ENCODE results near the gene KRT81. TPM values are rescaled to one million over a fixed set of nuclear protein-coding genes. Genes with fewer than 3 reads are reported as not detected.
A peak's percentile ranks its signal among the peaks of the same experiment; 100 is the strongest.

KRT81 gene
- total RNA-seq, 1 experiment from 2014 or later: 0.90 TPM

- CTCF ChIA-PET: no interaction called here
- H3K27me3 ChIP-seq (ENCODE audit: control insufficient read depth, insufficient read depth, low read length): no peaks in the 10 kb centered on the region
- DNase-seq (ENCODE audit: low read depth, low spot score): no peak
These were observed 39.7 kb upstream of the KRT81 start for GRCh38 chr12:52331039-52331438.

GRCh38 chr12:52327830-52328500 lies 36.6 kb upstream of the KRT81 start:
- intact Hi-C loops (cut with micrococcal nuclease; ENCODE audit: unreplicated experiment) (loop anchor here (2.0 kb wide), 1 partner anchor 171 kb away; no protein-coding TSS in a partner anchor), in situ Hi-C loops (cut with HindIII; ENCODE audit: low pct_unique_long_range_greater_than_20kb, low sequenced_read_pairs) (loop anchor here (5.0 kb wide), 1 partner anchor 46 kb away; no protein-coding TSS in a partner anchor)
- Histone ChIP-seq H3K27ac (ENCODE audit: low read length) (peak overlapping the region; percentile 29), H3K36me3 (ENCODE audit: control insufficient read depth, insufficient read depth, low read length) (no peaks in the 10 kb centered on the region), H3K9me3 (ENCODE audit: control insufficient read depth, insufficient read depth, low read depth, low read length) (no peaks in the 10 kb centered on the region), H3K4me3 (ENCODE audit: low read depth in 2 of 2, low read length in 2 of 2) (no peak overlapping the region), H3K27me3 (ENCODE audit: control insufficient read depth, insufficient read depth, low read length) (no peaks in the 10 kb centered on the region), H3K4me1 (ENCODE audit: control insufficient read depth, insufficient read depth, low read length) (peaks cover 7% of the 10 kb centered on the region)
- no TSS peak for BruUV-seq (replicated peaks)
- ChIA-PET CTCF (interaction anchor here (0.6 to 2.7 kb wide), 14 partner anchors 9 to 213 kb away, joined by 3 to 15 read pairs (median 4); partner anchors contain the start of gene KRT85), POLR2A (no interaction called here)
- ATAC-seq (peak; percentile 43), DNase-seq (ENCODE audit: low read depth, low spot score) (no peak)
- TF ChIP-seq POLR2AphosphoS5 (IDR thresholded peaks at IDR 0.05; ENCODE audit: low read depth, low read length): no peak
- no peak for TF ChIP-seq REST (IDR thresholded peaks at IDR 0.05; ENCODE audit: insufficient read depth in 1 of 2, low read depth in 2 of 2, low read length in 1 of 2)
- TF ChIP-seq CTCF (IDR thresholded peaks at IDR 0.05): no peak; the same call in none of the 2 replicates
- TF ChIP-seq TCF7L2 (IDR thresholded peaks at IDR 0.05; ENCODE audit: low read depth, low read length): no peak
- no peak for TF ChIP-seq SIN3A (IDR thresholded peaks at IDR 0.05; ENCODE audit: borderline replicate concordance, insufficient read depth, low read depth, low read length)

More at GRCh38 chr12:52331039-52331438, 39.7 kb upstream of the KRT81 start:
- in situ Hi-C loops (cut with HindIII; ENCODE audit: low pct_unique_long_range_greater_than_20kb, low sequenced_read_pairs) (no loop called here), intact Hi-C loops (cut with micrococcal nuclease; ENCODE audit: unreplicated experiment) (no loop called here)
- no peaks in the 10 kb centered on the region for H3K36me3 ChIP-seq (ENCODE audit: control insufficient read depth, insufficient read depth, low read length)
- no peaks in the 10 kb centered on the region for H3K9me3 ChIP-seq (ENCODE audit: control insufficient read depth, insufficient read depth, low read depth, low read length)
- no peak overlapping the region for H3K27ac ChIP-seq (ENCODE audit: low read length)
- ATAC-seq: no peak
- BruUV-seq (replicated peaks): no TSS peak
- POLR2A ChIA-PET: no interaction called here
- no peak overlapping the region for H3K4me3 ChIP-seq (ENCODE audit: low read depth in 2 of 2, low read length in 2 of 2)
- H3K4me1 ChIP-seq (ENCODE audit: control insufficient read depth, insufficient read depth, low read length): peaks cover 7% of the 10 kb centered on the region
- no peak for TF ChIP-seq CTCF (IDR thresholded peaks at IDR 0.05)
- TF ChIP-seq REST (IDR thresholded peaks at IDR 0.05; ENCODE audit: insufficient read depth in 1 of 2, low read depth in 2 of 2, low read length in 1 of 2): no peak
- TF ChIP-seq SIN3A (IDR thresholded peaks at IDR 0.05; ENCODE audit: borderline replicate concordance, insufficient read depth, low read depth, low read length): no peak
- TF ChIP-seq POLR2AphosphoS5 (IDR thresholded peaks at IDR 0.05; ENCODE audit: low read depth, low read length): no peak

Data from Panc1 (cell line).